Kasumi-1 (cell line): Measurements from ENCODE around the gene RALGAPA1.
"Not testable (repeated sequence)": the region's sequence is repeated elsewhere in the genome, so short reads cannot be mapped to it uniquely, and the experiment has no call there.

Experiments used
- DNase-seq, 2 experiments: peaks; one replicate each; lab custom pipeline; 2025; lab: John Stamatoyannopoulos, UW

The RALGAPA1 gene

GRCh38 chr14:35696575-35696974 lies 112.5 kb downstream of the RALGAPA1 start:
- peak; percentile 26 to 35 for DNase-seq

GRCh38 chr14:35696119-35696518 lies 113.0 kb downstream of the RALGAPA1 start:
- DNase-seq, result no peak

DNA sequence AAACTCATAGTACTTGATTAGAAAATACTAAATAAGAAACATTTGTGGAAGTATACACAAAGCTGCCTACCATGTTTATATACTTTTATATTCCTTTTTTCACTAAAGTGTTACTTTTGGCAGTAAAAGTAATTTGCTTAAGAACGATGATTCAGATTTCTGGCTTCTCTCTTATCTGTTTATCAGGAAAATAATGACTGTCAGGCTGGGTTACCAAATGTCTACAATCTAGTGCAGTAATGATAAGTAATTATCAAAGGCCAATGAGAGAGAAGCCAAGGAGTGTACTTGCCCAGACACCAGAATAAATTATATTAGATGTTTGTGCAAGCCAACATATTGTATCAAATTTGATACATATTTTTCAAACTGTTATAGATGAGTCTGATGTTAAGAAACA lies 113.4 kb downstream of the RALGAPA1 start:
- no peak for DNase-seq

- no peak for DNase-seq
Observed at GRCh38 chr14:35695072-35695471, 114.0 kb downstream of the RALGAPA1 start.

DNA sequence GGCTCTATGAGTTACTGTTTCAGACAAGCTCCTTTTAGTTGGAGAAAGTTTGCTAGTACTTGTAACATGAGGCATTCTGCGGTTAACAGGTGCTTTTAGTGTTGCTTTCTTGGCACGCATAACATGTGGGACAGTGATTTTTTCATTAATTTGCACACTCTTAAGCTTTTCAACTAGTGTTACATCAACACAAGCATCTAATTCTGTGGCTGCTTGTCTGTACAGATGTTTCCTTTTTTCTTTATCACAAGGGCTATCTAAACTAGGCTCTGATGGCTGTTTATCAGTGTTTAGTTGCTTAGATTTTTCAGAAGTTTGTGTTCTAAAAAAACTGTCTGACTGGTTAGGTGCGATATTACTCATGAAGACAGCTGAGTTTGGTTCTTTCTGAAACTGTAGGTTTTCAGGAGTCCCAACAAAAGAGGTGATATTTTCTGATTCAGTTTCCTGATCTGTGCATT lies 120.1 kb downstream of the RALGAPA1 start:
- no peak for DNase-seq

- DNase-seq, result no peak
Observed at GRCh38 chr14:35688126-35688826, 120.8 kb downstream of the RALGAPA1 start.

GRCh38 chr14:35687335-35687939 lies 121.7 kb downstream of the RALGAPA1 start:
- peak; percentile 56 to 57 for DNase-seq

GRCh38 chr14:35683688-35684087 lies 125.4 kb downstream of the RALGAPA1 start:
- not testable (repeated sequence) for DNase-seq

DNA sequence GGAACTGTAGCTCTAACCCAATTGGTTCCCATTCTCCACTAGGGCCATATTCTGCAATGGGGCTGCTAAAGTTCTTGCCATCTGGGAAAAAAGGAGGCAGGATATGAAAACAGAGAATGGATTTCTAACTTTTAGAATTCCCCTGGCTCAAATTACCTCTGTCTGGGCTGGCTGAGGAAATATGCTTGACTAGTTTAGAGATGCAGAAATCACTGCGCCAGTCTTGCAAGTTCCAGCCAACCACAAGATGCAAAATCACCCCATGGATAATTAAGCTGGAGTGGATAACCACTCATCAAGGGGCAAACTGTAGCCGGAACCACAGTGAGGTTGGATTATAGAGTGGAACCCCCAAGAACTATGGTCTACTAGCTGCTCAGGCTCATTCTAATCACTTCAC lies 126.3 kb downstream of the RALGAPA1 start:
- DNase-seq, result no peak

GRCh38 chr14:35678403-35679028 lies 130.6 kb downstream of the RALGAPA1 start:
- DNase-seq, result peak; percentile 58 to 61

GRCh38 chr14:35669782-35670181 lies 139.3 kb downstream of the RALGAPA1 start:
- no peak for DNase-seq

DNA sequence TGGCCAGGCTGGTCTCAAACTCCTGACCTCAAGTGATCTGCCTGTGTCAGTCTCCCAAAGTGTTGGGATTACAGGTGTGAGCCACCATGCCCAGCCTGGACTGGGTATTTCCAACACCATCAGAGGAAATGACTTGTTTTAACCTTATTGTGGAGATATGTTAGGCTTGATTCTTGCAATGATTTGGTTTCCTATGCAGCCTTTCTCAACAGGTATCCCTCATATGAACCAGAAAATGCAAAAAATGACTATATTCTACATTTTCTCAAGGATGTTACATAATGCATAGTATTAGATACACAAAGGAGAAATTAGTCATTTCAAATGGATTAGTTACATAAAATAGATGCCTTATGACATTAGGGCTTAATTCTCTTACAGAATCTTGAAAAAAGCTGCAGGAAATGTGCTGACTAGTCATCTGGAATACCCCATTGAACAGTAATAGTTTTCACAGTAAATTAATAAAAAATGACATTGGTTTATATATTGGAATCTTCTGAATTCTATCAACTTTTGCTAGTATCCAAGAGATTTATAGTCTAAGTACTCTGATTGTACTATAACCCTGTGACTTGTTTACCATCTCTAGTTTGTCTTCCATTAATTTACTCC lies 142.6 kb downstream of the RALGAPA1 start:
- no peak for DNase-seq

GRCh38 chr14:35661875-35662274 lies 147.2 kb downstream of the RALGAPA1 start:
- DNase-seq, result no peak

DNA sequence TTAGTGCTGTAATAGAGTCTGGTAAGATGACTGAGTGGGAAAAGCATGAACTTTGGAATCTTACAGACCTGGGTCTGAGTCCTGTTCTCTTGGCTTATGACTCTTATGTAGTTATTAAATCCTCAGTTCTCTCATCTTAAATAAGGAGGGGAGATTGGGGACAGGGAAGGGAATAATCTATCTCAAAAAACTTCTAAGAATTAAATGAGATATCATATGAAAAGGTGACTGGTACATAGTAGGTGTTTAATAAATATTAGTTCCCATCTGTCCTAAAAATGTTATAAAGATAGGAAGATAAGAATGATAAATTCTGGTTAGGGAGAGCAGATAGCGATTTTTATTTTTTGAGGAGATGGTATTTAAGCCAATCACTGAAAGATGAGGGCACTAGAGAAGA lies 156.1 kb downstream of the RALGAPA1 start:
- DNase-seq, result no peak

DNA sequence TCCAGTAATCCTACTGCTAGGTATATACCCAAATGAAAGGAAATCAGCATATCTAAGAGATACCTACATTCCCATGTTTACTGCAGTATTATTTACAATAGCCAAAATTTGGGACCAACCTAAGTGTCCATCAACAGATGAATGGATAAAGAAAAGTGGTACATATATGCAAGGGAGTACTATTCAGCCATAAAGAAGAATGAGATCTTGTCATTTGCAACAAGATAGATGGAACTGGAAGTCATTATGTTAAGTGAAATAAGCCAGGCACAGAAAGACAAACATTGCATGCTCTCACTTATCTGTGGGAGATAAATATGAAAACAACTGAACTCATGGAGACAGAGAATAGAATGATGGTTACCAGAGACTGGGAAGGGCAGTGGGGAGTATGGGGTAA lies 165.6 kb downstream of the RALGAPA1 start:
- DNase-seq, result no peak

GRCh38 chr14:35637851-35638250 lies 171.2 kb downstream of the RALGAPA1 start:
- no peak for DNase-seq

GRCh38 chr14:35637269-35637668 lies 171.8 kb downstream of the RALGAPA1 start:
- DNase-seq, result no peak

DNA sequence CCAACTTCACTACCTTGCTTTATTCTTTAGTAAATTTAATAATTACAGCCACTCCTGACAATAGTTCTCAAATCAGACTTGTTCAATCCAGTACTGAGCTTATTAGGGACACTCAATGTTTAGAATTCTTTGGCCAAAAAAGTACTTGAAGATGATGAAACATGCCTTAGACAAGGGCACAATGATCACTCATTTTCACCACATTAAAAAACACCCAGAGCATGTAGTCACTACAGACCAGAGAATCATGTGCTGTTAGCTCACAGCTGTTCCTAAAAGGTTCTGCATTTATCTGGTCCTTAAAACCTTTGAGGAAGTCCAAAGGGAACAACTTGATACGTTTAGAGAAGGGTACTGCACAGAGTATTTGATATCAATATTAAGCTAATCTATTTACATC lies 176.4 kb downstream of the RALGAPA1 start:
- DNase-seq, result peak in 1 of 2 experiments; percentile 10

- no peak for DNase-seq
Observed at GRCh38 chr14:35632271-35632670, 176.8 kb downstream of the RALGAPA1 start.

GRCh38 chr14:35631071-35631805 lies 177.9 kb downstream of the RALGAPA1 start:
- DNase-seq, result no peak

DNA sequence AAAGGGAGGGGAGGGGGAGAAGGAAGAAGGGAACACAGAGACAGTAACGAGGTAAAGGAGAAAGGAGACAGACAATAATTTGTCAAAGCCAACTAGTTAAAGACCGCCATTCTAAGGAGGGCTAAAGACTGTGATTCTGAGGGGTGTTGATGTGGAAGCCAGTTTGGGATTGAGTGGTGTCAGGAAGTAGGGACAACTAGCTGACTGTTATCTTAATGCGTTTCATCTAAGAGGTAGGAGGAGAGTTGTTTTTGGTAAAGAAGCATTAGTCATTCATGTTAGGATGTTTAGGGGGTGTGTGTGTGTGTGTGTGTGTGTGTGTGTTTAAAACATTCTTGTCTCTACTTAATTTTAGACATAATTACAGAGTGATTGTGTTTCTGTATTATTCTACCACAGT lies 180.1 kb downstream of the RALGAPA1 start:
- no peak for DNase-seq

- not testable (repeated sequence) for DNase-seq
Observed at GRCh38 chr14:35626947-35627346, 182.1 kb downstream of the RALGAPA1 start.
